ENCODE results near the gene SMIM13.

Gene SMIM13

DNA sequence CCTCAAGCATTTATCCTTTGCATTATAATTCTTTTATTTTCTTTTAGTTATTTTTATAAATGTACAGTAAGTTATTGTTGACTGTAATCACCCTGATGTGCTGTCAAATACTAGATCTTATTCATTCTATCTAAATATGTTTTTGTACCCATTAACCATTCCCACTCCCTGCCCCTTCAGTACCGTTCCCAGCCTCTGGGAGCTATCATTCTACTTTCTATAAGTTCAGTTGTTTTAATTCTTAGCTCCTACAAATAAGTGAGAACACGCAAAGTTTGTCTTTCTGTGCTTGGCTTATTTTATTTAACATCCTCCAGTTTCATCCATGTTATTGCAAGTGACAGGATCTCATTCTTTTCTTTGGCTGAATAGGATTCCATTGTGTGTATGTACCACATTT is 30.3 kb downstream of the SMIM13 start:
- DNase-seq: no peak

DNA sequence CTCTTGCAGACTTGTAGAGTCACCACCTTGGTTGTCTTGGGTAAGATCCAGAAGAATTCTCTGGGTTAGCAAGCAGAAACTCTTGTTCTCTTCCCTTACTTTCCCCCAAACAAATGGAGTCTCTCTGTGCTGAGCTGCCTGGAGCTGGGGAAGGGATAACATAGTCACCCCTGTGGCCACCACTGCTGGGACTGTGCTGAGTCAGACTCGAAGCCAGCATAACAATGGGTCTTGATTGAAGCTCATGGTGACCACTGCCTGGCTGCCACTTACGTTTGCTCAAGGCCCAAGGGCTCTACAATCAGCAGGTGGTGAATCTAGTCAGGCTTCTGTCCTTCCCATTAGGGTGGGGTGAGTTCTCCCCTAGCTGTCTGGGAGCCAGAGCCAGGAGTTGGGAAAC is 33.2 kb downstream of the SMIM13 start:
- no peak for DNase-seq

GRCh38 chr6:11128608-11129007 is 35.0 kb downstream of the SMIM13 start:
- no peak for DNase-seq

- DNase-seq: no peak
Measured at GRCh38 chr6:11129908-11130565, 36.4 kb downstream of the SMIM13 start.

- DNase-seq: no peak
Measured at GRCh38 chr6:11130605-11131004, 37.0 kb downstream of the SMIM13 start.

DNA sequence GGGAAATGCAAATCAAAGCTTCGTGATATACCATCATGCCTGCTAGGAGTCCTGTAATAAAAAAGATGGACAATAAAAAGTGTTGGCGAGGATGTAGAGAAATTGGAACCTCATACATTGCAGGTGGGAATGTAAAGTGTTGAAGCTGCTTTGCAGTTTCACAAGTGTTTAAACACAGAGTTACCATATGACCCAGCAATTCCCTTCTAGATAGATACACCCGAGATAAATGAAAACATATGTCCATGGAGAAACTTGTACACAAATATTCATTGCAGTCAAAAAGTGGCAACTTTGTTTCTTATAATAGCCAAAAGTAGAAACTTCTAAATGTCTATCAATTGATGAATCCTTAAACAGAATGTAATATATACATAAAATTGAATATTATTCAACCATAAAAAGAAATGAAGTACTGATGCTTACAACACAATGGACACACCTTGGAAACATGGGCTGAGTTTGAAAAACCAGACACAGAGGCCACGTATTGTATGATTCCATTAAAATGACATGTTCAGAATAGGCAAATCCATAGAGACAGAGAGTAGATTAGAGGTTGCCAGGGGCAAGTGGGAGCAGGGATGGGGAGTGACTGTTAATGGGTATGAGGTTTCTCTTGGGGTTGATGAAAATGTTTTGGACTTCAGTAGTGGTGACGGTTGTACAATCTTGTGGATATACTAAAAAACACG is 38.7 kb downstream of the SMIM13 start:
- no peak for DNase-seq

- no peak for DNase-seq
Measured at GRCh38 chr6:11133281-11133680, 39.6 kb downstream of the SMIM13 start.

- no peak for DNase-seq
Measured at GRCh38 chr6:11136809-11137208, 43.2 kb downstream of the SMIM13 start.

GRCh38 chr6:11139051-11139960 is 45.7 kb downstream of the SMIM13 start:
- no peak for DNase-seq

DNA sequence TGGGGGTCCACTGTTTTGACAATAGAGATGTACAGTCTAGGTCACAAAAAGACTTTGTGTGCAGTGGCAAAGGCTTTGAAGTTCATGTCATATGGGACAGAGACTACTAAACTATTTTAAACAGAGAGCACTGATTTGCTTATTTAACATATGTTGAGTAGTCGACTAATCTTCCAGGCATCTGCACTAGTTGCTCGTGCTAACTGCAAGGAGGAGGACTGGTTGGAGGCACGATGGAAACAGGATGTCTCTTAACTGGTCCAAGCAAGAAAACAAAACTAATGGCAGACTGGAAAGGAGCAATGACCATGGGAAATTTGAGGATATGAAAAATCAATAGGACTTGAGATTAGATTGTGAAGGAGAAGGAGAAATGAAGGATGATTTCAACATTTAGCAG is 46.4 kb downstream of the SMIM13 start:
- DNase-seq: no peak

- no peak for DNase-seq
Measured at GRCh38 chr6:11141295-11141694, 47.7 kb downstream of the SMIM13 start.

DNA sequence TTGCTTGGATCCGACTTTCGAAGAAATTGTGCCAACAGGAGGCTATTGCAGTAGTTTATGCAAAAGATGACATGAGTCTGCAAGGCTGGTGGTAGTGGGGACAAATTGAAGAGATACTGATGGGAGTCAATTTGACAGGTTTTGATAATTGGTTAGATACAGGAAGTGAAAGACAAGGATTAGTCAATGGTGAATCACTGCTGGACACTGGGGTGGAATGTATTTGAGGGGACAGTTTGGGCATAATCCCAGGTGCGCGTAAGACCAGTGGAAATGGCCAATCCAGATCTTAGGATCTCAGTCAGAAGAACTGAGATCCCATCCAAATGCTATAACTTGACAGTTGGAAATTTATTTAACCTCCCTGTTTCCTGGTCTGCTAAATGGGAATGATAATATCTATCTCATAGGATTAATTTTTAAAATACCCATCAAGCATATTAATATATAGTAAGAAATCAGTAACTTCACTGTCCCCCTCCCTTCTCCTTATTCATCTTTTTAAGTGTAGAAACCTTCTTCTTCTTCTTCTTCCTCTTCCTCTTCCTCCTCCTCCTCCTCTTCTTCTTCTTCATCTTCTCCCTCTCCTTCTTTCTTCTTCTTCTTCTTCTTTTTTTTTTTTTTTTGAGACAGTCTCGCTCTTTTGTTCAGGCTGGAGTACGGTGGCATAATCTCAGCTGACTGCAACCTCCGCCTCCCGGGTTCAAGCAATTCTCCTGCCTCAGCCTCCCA is 48.8 kb downstream of the SMIM13 start:
- no peak for DNase-seq

DNA sequence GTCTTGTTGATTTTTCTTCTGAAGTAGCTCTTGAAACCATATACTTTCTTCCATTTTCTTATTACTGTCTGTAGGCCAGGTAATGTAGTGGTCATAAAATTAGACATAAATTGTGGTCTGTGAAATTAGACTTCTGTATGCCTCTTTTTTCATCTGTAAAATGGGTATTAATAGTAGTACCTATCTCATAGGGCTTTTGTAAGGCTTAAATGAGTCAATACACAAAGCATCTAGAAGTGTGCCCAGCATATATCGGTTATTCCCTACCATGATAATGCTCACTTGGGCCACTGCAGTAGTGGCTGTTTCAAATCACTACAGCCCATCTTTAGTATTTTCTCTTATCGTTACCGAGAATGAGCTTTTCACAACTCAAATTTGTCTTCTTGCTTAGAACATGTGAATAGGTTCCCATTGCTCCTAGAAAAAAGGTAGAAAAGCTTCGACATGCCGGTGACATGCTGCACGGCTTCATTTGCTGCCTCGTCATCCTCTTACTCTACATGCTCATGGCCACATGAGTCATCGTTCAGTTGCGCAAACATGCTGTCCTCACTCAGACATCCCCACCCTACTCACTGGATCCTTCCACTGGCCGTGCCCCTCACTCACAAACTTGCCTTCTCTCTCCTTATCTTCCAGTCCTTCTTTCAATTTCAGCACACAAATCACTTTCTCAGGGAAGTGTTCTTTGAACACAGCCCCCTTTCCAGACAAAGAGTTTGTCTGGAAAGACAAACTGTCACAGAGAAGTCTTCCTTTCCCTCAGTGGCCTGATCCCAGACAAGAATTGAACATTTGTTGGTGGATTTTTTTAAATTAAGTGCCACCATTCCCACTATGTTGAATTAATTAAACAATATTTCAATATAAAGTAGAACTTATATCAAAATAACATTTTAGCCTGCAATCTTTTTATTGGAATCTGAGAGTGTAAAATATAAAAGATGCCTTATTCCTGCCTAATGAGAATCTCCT is 50.0 kb downstream of the SMIM13 start:
- DNase-seq: no peak

DNA sequence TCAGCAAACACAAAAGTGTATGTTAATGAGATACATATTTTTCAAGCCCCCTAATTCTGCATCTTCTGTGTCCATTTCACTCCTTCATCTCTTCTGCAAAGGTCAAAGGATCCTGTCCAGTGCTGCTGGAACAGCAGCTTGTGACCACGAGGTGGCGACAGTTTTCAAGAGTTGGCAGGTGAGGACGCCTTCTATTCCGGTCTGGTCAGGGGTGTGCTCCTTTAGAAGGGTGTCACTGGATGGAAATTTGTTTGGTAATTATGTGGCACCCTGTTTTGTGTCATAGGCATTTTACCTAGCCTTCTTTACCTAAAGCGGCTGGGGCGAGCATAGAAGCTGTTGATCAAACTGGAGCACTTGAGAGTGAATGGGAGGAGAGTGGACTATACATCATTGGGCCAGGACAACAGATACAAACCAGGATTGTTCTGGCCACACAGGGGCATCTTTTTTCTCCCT is 50.8 kb downstream of the SMIM13 start:
- DNase-seq: peak; percentile 63

GRCh38 chr6:11146117-11146826 is 52.6 kb downstream of the SMIM13 start:
- DNase-seq: no peak

DNA sequence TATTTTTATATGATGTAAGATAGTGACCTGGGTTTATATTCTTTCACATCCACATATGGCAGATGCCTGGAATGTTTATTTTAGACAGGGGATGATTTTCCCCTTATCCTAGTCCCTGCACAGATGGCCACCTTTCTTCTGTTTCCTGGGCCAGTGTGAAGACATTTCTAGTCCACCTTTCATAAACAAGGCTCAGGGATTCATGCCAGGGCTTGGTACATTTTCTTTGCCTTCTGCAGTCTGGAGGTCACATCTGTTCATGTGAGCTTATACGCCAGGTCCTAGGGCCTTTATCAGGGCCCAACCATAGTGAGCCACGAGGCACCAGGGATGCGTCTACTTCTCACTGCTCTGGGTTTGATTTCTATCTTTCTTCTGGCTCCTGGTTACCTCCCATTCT is 55.9 kb downstream of the SMIM13 start:
- no peak for DNase-seq

- no peak for DNase-seq
Measured at GRCh38 chr6:11151488-11151887, 57.9 kb downstream of the SMIM13 start.

DNA sequence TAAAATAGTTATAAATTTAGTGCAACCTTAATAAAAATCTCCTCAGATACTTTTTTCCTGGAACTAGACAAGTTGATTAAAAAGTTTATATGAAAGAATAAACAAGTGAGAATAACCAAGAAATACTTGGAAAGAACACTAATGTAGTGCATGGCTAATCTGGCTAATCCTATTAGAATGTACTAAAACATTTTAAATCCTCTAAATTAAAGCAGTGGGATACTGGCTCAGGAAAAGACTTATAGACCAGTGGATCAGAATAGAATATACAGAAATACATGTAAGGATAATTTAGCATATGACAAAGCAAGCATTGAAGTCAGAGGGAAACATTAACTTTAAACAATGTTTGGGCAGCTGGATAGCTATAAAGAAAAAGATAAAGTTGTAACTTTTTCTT is 58.9 kb downstream of the SMIM13 start:
- DNase-seq: no peak

GRCh38 chr6:11153447-11153846 is 59.8 kb downstream of the SMIM13 start:
- no peak for DNase-seq

DNA sequence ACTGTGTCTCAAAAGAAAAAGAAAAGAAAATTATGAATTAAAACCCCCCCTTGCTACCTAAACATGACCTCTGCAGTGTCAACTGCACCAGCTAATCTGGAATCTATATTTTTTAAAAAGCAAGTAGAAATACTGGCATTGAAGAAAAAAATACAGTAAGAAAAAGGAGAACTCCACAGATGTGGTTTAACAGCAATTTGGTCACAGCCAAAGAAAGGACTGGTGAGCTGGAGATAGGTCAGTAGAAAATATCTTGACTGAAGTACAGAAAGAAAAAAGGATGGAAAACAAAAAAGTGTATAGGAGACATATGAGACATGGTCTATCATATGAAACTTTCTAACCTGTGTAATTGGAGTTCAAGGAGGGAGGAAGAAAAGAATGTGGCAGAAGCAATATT is 62.0 kb downstream of the SMIM13 start:
- DNase-seq: no peak

GRCh38 chr6:11160199-11160598 is 66.6 kb downstream of the SMIM13 start:
- no peak for DNase-seq
